Pancreas (tissue), 10 donors: ENCODE results near the gene SLIT1. TPM values are rescaled to one million over a fixed set of nuclear protein-coding genes. Genes with fewer than 3 reads are reported as not detected.
"Not testable (repeated sequence)": the region's sequence is repeated elsewhere in the genome, so short reads cannot be mapped to it uniquely, and the experiment has no call there.

Source experiments
- ATAC-seq, 4 donors: fragments of 200-7000 bp; cut with Tn5 transposase; one replicate each; pipeline versions ENCODE4 v1.8.0 to v1.9.1; 2020; ENCODE audit warnings: mild to moderate bottlenecking in 4 of 4, moderate library complexity in 4 of 4
- DNase-seq, 6 donors: peaks; one replicate each; pipeline ENCODE4 v3.0.0-alpha.2; 2020
- FAIRE-seq: peaks from 2 replicates; lab custom pipeline; 2012; peaks lifted over from hg19 to GRCh38; lab: Jason Lieb, UNC
- H3K27ac ChIP-seq, 4 donors: fragments of 200-600 bp; sonication (generic); 1 replicate in 3 of 4; 2 replicates in 1 of 4; pipeline versions ENCODE4 v1.5.0 to v1.8.0; 2020
- H3K27me3 ChIP-seq, 4 donors: fragments of 200-600 bp; one replicate each; pipeline ENCODE4 v1.8.0; 2021
- H3K36me3 ChIP-seq, 3 donors: fragments of 200-600 bp; sonication (generic) in 1 of 3; one replicate each; pipeline versions ENCODE4 v1.5.0 to v1.8.0; 2020 to 2021
- H3K4me1 ChIP-seq, 3 donors: fragments of 200-600 bp; one replicate each; pipeline ENCODE4 v1.8.0; 2021
- H3K4me3 ChIP-seq, 4 donors: fragments of 200-600 bp; sonication (generic) in 2 of 4; one replicate each; pipeline versions ENCODE4 v1.5.0 to v1.8.0; 2020 to 2021
- H3K9me3 ChIP-seq, 4 donors: fragments of 200-600 bp; one replicate each; pipeline ENCODE4 v1.8.0; 2021
- CTCF ChIP-seq, 4 donors: fragments of 200-600 bp; sonication (generic) in 3 of 4; IDR thresholded peaks; one replicate each; pipeline versions ENCODE4 v1.5.0 to v1.8.0; 2021; ENCODE audit warnings: antibody characterized with exemption in 4 of 4
- WGBS, 2 donors: extraction: QIAGEN DNeasy Blood & Tissue Kit; methylation state at CpG; one replicate each; pipeline ENCODE4 v1.1.7; 2013; 5-methylcytosine and 5-hydroxymethylcytosine counted together
- intact Hi-C, 3 donors: fragments of 100-400 bp; cut with DNase I; formaldehyde crosslinking; loops; one replicate each; pipeline versions ENCODE4 v1.11.1 to v1.14.2; 2022
- polyA plus RNA-seq, 2 donors: library from polyadenylated mRNA; stranded (reverse); fragments of 200-250 nt; gene quantifications; one replicate each; pipeline ENCODE4 v1.2.3, GENCODE V29; 2013
- total RNA-seq, 6 donors: library from RNA; stranded (reverse); fragmentation: NEBNext Ultra II Directional in 4 of 6; extraction: Animal tissue kit (Norgen Biotek cat#: 25700) in 4 of 6; gene quantifications; one replicate each; pipeline versions ENCODE4 v1.2.1 to v1.2.4, GENCODE V29; 2021 to 2023
- donor health status: healthy with polysubstance abuse.
- donor health status: DM: no; HTN: no; CAD: no; lungs with moderate emphysema.
- donor health status: DM: no; HTN: no; CAD: no.
- donor health status: control.
- donor health status: control.
- donor health status: Bipolar disorder and iron deficiency.
- donor health status: DM: yes; HTN: yes; CAD: no.
- donor health status: DM: no; HTN: no; CAD: no.
- donor health status: DM: no; HTN: no; CAD: no.
- donor health status: DM: yes; HTN: yes; CAD: no.

SLIT1 gene
- total and polyA plus RNA-seq, 8 donors = 0.23 to 2.8 (median 0.89) TPM

DNA sequence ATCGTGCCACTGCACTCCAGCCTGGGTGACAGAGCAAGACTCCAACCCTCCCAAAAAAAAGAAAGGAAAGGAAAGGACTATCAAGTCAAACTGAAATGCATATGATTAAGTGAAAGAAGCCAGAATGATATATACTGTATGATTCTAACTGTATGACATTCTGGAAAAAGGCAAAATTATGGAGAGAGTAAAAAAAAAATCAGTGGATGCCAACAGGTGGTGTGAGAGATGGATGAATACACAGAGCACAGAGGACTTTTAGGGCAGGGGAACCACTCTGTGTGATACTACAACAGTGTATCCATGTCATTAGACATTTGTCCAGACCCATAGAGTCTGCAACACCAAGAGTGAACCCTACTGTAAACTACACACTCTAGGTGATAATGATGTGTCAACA is 99.2 kb downstream of the SLIT1 start:
- DNase-seq = no peak
- Histone ChIP-seq H3K9me3 (no peaks in the 10 kb centered on the region), H3K27me3 (peaks cover 0 to 4% (median 0%) of the 10 kb centered on the region in 4 donors), H3K27ac (no peak overlapping the region), H3K36me3 (no peaks in the 10 kb centered on the region), H3K4me3 (no peak overlapping the region), H3K4me1 (no peaks in the 10 kb centered on the region)
- no peak for FAIRE-seq
- WGBS, 2 donors = 65 to 83% methylated on average over 1 of the region's 1 CpG
- TF ChIP-seq CTCF (IDR thresholded peaks at IDR 0.05) = no peak
- intact Hi-C loops = no loop called here
- ATAC-seq = no peak

GRCh38 chr10:97083228-97083829 is 102.4 kb downstream of the SLIT1 start:
- intact Hi-C loops = no loop called here
- Histone ChIP-seq H3K36me3 (no peaks in the 10 kb centered on the region), H3K27ac (no peak overlapping the region), H3K9me3 (no peaks in the 10 kb centered on the region), H3K27me3 (peaks cover 0 to 4% (median 0%) of the 10 kb centered on the region in 4 donors), H3K4me3 (no peak overlapping the region), H3K4me1 (no peaks in the 10 kb centered on the region)
- FAIRE-seq (no peak), DNase-seq (no peak), ATAC-seq (no peak)
- 43 to 62% methylated on average over 9 of the region's 9 CpGs for WGBS, 2 donors
- TF ChIP-seq CTCF (IDR thresholded peaks at IDR 0.05) = no peak

DNA sequence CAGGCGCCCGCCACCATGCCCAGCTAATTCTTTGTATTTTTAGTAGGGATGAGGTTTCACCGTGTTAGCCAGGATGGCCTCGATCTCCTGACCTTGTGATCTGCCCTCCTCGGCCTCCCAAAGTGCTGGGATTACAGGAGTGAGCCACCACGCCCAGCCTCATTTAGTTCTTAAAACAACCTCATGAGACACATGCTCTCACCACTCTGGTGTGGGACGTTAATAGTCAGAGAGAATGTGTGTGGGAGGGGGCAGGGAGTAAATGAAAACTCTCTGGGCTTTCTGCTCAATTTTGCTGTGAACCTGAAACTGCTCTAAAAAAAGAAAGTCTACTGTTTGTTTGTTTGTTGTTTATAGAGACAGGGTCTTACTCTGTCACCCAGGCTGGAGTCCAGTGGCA is 103.2 kb downstream of the SLIT1 start:
- FAIRE-seq, H3K36me3 ChIP-seq, H3K4me3 ChIP-seq, H3K27me3 ChIP-seq, intact Hi-C loops, H3K4me1 ChIP-seq, DNase-seq, H3K9me3 ChIP-seq, H3K27ac ChIP-seq, ATAC-seq: not testable (repeated sequence)
- WGBS, 2 donors = 64 to 84% methylated on average over 7 of the region's 7 CpGs

DNA sequence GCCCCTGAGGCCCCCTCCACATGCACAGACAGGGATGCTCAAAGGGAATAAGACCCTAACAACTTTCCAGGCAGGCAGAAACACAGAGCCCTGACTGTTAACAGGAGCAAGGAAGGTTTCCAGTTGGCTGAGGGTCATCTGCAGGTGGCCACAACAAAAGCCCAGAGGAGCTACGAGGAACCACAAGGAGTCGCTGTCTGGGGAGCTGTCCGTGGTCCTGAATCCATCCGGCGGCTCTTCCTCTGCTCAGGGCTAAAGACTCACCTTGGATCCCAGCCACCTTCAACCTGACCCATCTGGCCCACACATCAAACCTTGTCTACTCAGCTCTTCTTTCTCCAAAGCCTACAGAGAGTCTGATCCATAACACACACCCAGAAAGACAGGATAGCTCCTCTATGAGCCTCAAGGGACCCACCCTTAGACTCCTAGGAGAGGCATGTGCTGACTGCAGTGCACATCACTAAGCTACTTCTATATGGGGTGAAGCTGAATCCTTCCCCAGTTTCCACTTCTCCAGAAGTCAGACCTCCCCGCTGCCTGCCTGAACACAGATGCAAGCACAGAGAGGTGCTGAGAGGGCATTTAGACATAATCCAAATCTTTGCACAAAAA is 104.0 kb downstream of the SLIT1 start:
- Histone ChIP-seq H3K4me3 (no peak overlapping the region), H3K36me3 (no peaks in the 10 kb centered on the region), H3K27ac (no peak overlapping the region), H3K27me3 (peaks cover 0 to 4% (median 0%) of the 10 kb centered on the region in 4 donors), H3K9me3 (no peaks in the 10 kb centered on the region), H3K4me1 (no peaks in the 10 kb centered on the region)
- ATAC-seq (peak in 3 of 4 donors; percentile 90 to 96 (median 92)), DNase-seq (peak; percentile 26 to 91 (median 70)), FAIRE-seq (no peak)
- intact Hi-C loops = no loop called here
- TF ChIP-seq CTCF (IDR thresholded peaks at IDR 0.05) = peak; percentile 28 to 52 (median 38)
- 9 to 10% methylated on average over 6 of the region's 6 CpGs for WGBS, 2 donors

GRCh38 chr10:97080051-97080776 is 105.5 kb downstream of the SLIT1 start:
- Histone ChIP-seq H3K4me3 (no peak overlapping the region), H3K27me3 (peaks cover 0 to 4% (median 0%) of the 10 kb centered on the region in 4 donors), H3K36me3 (no peaks in the 10 kb centered on the region), H3K27ac (no peak overlapping the region), H3K9me3 (no peaks in the 10 kb centered on the region), H3K4me1 (no peaks in the 10 kb centered on the region)
- DNase-seq (no peak), ATAC-seq (no peak), FAIRE-seq (no peak)
- intact Hi-C loops = no loop called here
- TF ChIP-seq CTCF (IDR thresholded peaks at IDR 0.05) = no peak
- 49 to 51% methylated on average over 7 of the region's 7 CpGs for WGBS, 2 donors
